ENCODE results near the gene LRRC34. TPM values are rescaled to one million over a fixed set of nuclear protein-coding genes. Genes with fewer than 3 reads are reported as not detected.

Gene LRRC34
- total and polyA plus RNA-seq, 3 donors from 2014 or later: 9.4 to 32.8 (median 9.7) TPM

GRCh38 chr3:169760479-169760878 is 52.2 kb downstream of the LRRC34 start:
- DNase-seq: no peak
- Histone ChIP-seq H3K4me3 (no peak overlapping the region), H3K4me1 (no peaks in the 10 kb centered on the region), H3K27ac (no peak overlapping the region), H3K9me3 (no peaks in the 10 kb centered on the region), H3K27me3 (no peaks in the 10 kb centered on the region), H3K36me3 (ENCODE audit: low read depth, missing control alignments) (no peaks in the 10 kb centered on the region)
- 63 to 66% methylated on average over 4 of the region's 4 CpGs for WGBS, 2 donors
- TF ChIP-seq CTCF (IDR thresholded peaks at IDR 0.05) (no peak), POLR2A (IDR thresholded peaks at IDR 0.05) (no peak)
- intact Hi-C loops (cut with DNase I; ENCODE audit: low total_unique reads): no loop called here

GRCh38 chr3:169759256-169759655 is 53.4 kb downstream of the LRRC34 start:
- Histone ChIP-seq H3K36me3 (ENCODE audit: low read depth, missing control alignments) (no peaks in the 10 kb centered on the region), H3K27me3 (no peaks in the 10 kb centered on the region), H3K27ac (no peak overlapping the region), H3K4me3 (no peak overlapping the region), H3K9me3 (no peaks in the 10 kb centered on the region), H3K4me1 (no peaks in the 10 kb centered on the region)
- intact Hi-C loops (cut with DNase I; ENCODE audit: low total_unique reads): no loop called here
- no peak for DNase-seq
- TF ChIP-seq POLR2A (IDR thresholded peaks at IDR 0.05) (no peak), CTCF (IDR thresholded peaks at IDR 0.05) (no peak)
- WGBS, 2 donors: 89% methylated on average over 2 of the region's 2 CpGs

- H3K4me3 ChIP-seq: no peak overlapping the region
- H3K36me3 ChIP-seq (ENCODE audit: low read depth, missing control alignments): no peaks in the 10 kb centered on the region
- DNase-seq: no peak
- no peaks in the 10 kb centered on the region for H3K27me3 ChIP-seq
- WGBS, 2 donors: 50 to 59% methylated on average over 5 of the region's 5 CpGs
- intact Hi-C loops (cut with DNase I; ENCODE audit: low total_unique reads): no loop called here
- H3K9me3 ChIP-seq: no peaks in the 10 kb centered on the region
- TF ChIP-seq CTCF (IDR thresholded peaks at IDR 0.05) (no peak), POLR2A (IDR thresholded peaks at IDR 0.05) (no peak)
- H3K4me1 ChIP-seq: no peaks in the 10 kb centered on the region
- H3K27ac ChIP-seq: no peak overlapping the region
Measured at GRCh38 chr3:169758359-169758994, 54.2 kb downstream of the LRRC34 start.

GRCh38 chr3:169755488-169755887 is 57.2 kb downstream of the LRRC34 start:
- Histone ChIP-seq H3K27ac (no peak overlapping the region), H3K27me3 (no peaks in the 10 kb centered on the region), H3K36me3 (ENCODE audit: low read depth, missing control alignments) (no peaks in the 10 kb centered on the region), H3K4me1 (no peaks in the 10 kb centered on the region), H3K4me3 (no peak overlapping the region), H3K9me3 (no peaks in the 10 kb centered on the region)
- intact Hi-C loops (cut with DNase I; ENCODE audit: low total_unique reads): no loop called here
- no peak for DNase-seq
- no peak for TF ChIP-seq POLR2A (IDR thresholded peaks at IDR 0.05)
- no peak for TF ChIP-seq CTCF (IDR thresholded peaks at IDR 0.05)
- WGBS, 2 donors: 75 to 78% methylated on average over 2 of the region's 2 CpGs

GRCh38 chr3:169754711-169755110 is 58.0 kb downstream of the LRRC34 start:
- Histone ChIP-seq H3K27me3 (no peaks in the 10 kb centered on the region), H3K27ac (no peak overlapping the region), H3K4me1 (no peaks in the 10 kb centered on the region), H3K36me3 (ENCODE audit: low read depth, missing control alignments) (no peaks in the 10 kb centered on the region), H3K9me3 (no peaks in the 10 kb centered on the region), H3K4me3 (no peak overlapping the region)
- WGBS, 2 donors: 85 to 87% methylated on average over 3 of the region's 3 CpGs
- TF ChIP-seq POLR2A (IDR thresholded peaks at IDR 0.05): no peak
- TF ChIP-seq CTCF (IDR thresholded peaks at IDR 0.05): no peak
- DNase-seq: no peak
- intact Hi-C loops (cut with DNase I; ENCODE audit: low total_unique reads): no loop called here
